ENCODE measurements around the gene ATP1B1.
"Not testable (repeated sequence)": the region's sequence is repeated elsewhere in the genome, so short reads cannot be mapped to it uniquely, and the experiment has no call there.

The ATP1B1 gene

DNA sequence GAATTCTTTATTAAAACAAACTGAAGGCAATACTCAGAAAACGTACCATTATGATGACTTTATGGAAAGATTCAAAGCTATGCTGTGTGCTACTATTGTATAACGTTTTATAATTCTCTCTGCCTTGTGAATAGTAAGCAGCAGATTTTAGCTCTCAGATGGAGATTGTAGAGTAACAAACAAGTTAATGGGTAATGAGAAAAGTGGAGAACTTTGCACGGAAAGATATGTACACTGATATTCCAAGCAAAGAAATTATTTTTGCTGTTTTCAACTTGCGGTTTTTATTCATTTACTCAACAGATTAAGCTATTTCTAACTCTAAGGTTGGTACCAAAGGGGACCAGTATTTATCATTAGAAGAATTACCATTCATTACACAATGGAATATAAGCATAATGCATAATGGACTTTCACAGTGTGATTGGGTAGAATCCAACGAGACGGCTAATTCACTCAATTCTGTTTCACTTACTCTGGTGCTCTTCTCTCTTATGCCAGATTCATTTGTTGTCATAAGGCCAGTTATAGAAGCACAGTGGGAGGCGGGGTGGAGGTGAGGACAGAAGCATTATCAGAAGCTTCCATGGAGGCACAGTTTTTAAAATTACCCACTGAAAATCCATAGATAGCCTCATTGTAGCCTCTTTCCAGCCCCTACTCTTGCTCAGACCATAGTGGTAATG is 38.6 kb downstream of the ATP1B1 start:
- no peak for DNase-seq

DNA sequence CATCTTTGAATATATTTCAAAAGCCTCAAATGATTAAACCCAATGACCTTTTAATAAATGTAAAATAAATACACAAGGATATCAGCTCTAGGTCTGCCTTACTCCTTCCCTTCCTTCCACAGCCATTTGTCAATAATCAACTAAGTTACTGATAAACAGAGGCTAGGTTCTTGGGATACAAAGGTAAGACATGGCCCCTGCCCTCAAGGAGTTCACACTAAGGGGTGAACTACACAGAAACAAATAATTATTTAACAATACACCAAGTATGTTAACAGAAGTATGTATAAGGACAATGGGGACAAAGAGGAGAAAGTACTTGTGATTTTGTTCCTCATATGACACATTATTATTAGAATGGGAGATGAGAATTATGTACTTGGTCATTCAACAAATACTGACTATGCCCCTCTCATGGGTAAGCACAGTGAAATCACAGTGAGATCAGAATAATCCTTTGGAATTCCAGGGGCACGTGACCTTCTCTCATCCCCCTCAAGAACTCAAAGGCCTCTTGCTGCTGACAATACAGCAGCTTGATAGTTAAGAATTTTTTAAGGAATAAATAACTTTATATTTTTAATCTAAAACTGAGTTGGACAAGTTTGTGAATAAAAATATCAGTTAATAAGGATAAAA is 40.2 kb downstream of the ATP1B1 start:
- no peak for DNase-seq

DNA sequence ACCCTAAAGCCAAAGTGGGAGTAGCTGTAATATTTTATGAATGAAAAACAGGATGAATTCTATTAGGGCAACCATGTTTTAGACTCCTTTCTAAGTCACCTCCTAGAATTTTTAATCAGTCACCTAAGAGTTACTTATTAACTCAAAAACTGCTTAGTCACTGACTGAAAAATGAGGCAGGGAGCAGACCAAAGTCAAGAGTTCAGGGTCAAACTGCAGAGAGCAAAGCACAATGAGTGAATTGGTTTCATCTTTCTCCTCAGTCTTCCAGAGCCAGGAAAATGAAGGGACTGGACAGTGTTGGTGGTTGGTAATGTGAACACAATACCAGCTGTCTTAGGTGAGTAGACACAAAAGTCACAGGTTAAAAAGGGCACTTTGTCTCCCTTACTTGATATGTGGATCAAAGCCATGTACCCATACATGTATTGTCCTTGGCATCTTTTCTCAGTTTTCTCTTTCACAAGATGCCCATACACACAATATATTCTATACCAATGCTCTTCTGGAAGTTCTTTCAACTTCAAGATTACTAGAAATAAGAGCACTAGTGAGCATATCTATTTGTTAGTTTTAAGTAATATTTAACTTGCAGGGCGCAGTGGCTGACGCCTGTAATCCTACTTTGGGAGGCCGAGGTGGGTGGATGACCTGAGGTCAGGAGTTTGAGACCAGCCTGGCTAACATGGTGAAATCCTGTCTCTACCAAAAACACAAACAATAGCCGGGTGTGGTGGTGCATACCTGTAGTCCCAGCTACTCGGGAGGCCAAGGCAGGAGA is 42.2 kb downstream of the ATP1B1 start:
- DNase-seq = no peak

DNA sequence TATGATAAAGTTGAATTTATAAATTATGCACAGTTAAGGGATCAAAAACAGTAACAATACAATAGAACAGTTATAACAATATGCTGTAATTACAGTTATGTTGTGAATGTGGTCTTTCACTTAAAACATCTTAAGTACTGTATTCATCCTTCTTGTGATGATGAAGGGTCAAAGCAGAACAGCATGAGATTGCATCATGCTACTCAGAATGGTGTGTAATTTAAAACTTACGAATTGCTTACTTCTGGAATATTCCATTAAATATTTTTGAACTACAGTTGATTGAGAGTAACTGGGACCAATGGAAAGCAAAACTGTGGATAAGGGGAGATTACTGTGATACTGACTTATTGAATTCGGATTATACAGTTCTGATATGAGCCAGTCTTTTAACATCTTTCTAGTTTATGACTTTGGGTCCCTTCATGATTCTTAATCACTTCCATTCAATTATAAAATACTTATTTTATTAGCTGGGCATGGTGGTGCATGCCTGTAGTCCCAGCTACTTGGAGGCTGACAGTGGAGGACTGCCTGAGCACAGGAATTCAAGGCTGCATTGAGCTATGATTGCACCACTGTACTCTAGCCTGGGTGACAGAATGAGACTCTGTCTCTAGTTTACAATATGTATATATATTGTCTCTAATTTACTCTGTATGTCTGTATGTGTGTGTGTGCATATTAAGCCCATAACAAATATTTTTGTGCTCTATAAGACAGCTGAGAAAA is 43.2 kb downstream of the ATP1B1 start:
- no peak for DNase-seq

DNA sequence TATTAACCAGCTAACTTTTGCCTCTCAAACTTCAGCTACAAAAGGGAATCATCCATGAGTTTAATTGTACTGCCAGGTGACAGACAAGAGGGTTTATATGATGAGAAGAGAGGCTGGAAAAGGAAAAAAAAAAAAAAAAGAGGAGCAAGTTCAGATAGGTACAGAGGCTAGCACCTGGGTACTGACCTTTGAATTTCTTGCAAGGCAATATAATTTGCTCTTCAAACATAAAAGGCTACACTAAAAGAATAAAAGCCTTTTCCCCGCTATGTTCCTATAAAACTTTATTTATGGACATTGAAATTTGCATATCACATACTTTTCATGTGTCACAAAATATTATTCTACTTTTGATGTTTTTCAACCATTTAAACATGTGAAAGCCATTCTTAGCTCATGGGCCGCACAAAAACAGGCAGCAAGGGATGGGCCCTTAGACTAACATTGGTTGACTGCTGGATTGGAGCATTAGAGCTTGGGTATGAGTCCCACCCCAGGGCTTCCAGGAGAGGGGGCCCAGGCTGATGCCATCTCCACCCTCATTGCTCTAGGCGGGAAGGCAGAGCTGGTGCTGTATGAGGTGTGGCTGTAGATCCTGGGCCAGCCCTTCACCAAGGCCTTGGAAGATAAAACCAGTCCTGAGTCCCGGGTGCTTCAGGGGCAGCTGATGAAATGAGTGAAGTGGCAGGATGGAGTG is 44.3 kb downstream of the ATP1B1 start:
- DNase-seq = no peak

DNA sequence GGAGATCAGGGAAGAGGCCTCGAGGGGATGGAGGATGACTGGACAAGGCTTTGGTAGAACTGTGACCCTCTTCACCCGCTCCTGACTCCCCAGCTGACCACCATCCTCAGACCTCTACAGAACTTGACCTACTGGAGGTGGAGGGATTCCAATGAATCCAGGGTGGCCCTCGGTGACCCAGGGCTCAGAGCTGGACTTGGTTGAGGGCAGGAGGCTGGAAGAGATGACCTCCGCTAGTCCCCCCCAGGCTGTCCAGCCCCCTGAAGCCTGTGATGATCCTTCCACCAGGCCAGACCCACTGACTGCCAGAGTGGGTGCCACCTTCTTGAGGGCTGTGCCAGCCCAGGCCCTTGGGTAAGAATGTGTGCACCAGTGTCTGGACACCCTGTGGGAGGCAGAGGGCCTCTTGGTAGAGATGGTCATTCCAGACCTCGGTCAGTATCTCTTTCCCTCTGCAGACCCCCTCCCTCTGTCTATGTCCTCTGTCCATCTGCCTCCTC is 44.9 kb downstream of the ATP1B1 start:
- no peak for DNase-seq

DNA sequence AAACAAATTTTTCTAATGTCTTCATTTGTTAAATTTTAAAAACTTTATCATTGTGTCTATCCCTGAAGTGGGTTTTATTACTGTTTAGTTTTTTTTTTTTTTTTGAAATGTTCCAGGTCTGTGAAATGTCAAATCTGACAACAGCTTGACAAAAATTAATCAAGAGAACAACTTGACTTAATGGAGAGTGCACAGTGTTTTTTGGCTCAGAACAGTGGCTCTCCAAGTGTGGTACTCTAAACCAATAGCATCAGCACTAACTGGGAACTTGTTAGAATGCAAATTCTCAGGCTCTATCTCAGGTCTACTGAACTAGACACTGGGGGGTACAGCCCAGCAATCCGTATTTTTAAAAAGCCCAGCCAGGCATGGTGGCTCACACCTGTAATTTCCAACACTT is 49.2 kb downstream of the ATP1B1 start:
- DNase-seq = no peak

DNA sequence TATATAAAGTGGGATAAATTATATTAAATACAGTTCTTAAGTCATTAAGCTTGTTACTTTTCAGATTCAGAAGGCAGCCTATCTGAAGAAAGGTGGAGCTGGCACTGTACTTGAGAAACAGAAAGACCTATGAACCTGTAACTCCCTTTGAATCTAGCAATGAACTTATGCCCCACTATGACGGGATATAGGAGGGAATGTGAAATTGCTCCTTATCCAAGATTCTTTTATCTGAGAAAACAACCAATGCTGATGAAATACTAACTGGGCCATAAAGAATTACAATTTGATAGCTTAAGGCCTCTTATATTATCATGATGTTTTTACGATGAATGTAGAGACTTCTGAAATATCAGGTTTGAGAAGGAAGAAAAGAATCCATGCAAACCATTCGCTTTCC is 50.1 kb downstream of the ATP1B1 start:
- no peak for DNase-seq

DNA sequence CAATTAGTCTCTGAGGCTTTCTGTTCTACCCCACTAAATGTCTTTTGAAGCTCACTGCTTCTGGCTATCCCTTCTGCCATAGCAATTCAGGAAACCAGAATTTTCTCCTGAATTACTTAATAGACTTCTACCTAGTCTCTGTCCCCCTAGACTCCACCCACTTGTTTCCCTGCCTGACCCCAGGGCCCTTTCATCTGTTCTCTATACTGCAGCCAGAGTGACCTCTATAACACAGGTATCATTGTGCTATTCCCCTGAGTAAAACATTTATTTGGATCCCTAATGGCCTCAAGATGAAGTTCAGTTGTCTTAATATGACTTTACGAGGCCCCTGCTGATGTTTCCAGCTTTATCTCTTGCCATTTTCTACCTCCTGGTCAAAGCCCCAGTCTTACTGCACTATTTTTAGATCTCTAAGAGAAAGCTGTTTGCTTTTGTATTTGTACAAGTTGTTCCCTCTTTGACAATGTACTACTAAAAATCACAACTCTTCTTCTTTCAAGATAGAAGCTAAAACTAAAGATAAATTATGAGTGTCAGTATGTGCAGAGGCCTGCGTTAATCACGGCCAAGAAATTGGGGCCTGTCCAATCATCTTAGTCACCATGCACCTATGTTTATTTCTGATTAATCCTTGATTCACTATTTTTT is 54.5 kb downstream of the ATP1B1 start:
- DNase-seq = no peak

DNA sequence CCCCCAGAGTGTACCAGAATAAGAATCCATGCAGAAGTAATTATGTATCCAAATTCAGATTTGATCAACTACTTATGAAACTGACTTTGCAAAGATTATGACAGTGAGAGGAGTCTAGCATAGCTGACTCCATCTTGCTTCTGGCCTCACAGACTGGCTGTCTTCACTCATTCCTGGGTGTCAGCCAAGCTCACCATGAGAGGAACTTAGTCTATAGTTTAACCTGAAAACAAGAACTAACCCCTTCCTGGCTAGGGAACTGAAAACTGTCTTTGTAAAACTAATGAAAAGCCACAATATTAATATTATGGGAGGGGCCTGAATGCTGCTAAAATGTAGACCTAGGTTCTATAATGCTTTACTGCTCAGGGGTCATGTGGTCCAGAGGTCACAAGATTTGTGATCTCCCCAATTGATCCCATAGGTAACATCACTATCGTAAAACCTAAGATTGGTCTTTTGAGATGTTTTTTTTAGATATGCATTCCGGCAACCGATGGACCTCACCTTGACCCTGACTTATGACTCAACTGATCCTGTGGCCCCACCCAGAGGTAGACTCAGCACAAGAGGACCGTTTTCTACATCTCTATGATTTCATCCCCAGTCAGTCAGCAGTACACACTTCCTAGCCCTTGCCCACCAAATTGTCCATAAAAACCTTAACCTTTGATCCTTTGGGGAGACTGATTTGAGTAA is 55.2 kb downstream of the ATP1B1 start:
- DNase-seq = no peak

DNA sequence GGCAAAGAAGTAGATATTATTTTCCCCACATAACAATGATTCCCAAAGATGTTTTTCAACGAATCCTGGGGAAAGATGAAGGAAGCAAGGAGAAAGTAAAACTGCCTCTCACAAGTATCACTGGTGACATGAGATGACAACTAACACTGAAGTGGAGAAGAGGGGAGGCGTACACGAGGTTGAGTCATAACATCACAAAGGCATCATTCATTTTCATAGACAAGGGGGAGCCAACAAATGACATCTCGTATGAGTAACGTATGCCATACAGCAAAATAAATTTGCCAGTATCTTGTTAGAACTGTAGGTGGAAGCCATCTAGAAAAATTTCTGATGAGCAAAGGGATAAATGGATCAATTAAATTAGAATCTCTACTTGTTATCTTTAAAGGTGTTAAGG is 56.6 kb downstream of the ATP1B1 start:
- no peak for DNase-seq

DNA sequence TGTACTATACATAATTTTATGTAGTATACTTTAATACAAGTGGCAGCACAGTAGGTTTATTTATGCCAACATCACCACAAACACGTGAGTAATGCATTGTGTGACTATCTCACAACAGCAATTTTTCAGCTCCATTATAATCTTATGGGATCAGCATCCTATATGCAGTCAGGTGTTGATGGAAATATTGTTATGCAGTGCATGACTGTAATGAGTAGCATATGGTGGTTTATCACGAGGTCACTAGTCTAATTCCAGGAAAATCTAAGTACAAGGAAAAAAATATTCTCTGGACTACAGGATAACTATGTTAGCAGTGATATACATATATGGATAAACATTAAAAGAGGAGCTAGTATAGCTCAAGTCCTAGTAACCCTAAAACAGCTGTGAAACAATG is 69.0 kb downstream of the ATP1B1 start:
- no peak for DNase-seq

DNA sequence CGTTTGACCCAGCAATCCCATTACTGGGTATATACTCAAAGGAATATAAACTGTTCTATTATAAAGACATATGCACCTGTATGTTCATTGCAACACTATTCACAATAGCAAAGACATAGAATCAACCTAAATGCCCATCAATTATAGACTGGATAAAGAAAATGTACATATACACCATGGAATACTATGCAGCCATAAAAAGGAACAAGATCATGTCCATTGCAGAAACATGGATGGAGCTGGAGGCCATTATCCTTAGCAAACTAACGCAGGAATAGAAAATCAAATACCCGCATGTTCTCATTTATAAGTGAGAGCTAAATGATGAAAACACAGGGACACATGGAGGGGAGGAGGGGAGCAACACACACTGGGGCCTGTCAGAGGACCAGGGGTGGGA is 72.9 kb downstream of the ATP1B1 start:
- DNase-seq = not testable (repeated sequence)

DNA sequence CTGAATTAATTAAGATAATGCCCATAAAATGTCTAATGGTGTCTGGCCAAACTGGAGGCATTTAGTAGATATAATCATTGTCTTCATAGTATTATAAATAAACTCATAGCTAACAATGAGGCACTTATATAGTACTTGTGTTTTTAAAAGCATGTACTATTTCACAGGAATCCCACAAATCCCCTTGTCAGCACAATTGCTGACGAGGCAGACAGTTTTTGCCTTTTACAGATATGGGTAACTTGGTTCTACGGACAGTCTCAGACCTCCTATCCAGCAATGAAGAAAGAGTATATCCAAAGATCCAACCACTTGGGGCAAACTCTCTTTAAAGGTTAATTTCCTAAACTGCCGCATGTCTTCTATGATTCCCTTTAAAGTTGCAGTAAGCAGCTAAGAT is 73.7 kb downstream of the ATP1B1 start:
- no peak for DNase-seq
